Measurements from ENCODE around the gene TBC1D5.

DNA sequence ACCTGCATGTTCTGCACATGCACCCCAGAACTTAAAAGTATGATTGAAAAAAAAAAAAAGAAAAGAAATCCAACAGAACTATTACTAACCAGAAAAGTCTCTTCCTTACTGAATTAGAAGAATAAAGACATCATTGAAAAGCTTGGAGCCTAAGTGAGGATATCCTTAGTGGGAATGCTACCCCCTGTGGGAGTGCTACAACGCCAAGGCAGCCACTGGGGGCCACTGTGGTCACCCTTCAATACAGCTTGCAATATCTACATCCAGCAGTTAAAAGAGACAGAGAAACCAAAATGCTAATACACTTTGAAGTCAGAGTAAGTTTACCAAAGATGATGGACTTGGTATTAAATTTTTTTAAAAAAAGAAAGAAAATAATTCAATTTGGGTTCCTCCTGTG, 565.7 kb downstream of the TBC1D5 start:
- TF ChIP-seq, protein P1, sequence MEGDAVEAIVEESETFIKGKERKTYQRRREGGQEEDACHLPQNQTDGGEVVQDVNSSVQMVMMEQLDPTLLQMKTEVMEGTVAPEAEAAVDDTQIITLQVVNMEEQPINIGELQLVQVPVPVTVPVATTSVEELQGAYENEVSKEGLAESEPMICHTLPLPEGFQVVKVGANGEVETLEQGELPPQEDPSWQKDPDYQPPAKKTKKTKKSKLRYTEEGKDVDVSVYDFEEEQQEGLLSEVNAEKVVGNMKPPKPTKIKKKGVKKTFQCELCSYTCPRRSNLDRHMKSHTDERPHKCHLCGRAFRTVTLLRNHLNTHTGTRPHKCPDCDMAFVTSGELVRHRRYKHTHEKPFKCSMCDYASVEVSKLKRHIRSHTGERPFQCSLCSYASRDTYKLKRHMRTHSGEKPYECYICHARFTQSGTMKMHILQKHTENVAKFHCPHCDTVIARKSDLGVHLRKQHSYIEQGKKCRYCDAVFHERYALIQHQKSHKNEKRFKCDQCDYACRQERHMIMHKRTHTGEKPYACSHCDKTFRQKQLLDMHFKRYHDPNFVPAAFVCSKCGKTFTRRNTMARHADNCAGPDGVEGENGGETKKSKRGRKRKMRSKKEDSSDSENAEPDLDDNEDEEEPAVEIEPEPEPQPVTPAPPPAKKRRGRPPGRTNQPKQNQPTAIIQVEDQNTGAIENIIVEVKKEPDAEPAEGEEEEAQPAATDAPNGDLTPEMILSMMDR (IDR thresholded peaks at IDR 0.05; ENCODE audit: low read depth, low read length), result no peak
- TF ChIP-seq POLR2A (IDR thresholded peaks at IDR 0.05; ENCODE audit: extremely low read depth, insufficient read length) (no peak), MYC (IDR thresholded peaks at IDR 0.05; ENCODE audit: low read depth, low read length) (no peak)
- TF ChIP-seq, protein P2, sequence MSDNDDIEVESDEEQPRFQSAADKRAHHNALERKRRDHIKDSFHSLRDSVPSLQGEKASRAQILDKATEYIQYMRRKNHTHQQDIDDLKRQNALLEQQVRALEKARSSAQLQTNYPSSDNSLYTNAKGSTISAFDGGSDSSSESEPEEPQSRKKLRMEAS (IDR thresholded peaks at IDR 0.05; ENCODE audit: low read depth, low read length), result no peak

Measured in NB4 (cell line).